K562 (cell line): Measurements from ENCODE around the gene ZNF326. TPM values are rescaled to one million over a fixed set of nuclear protein-coding genes. Genes with fewer than 3 reads are reported as not detected.

Source experiments
- ARNT ChIP-seq, 2 experiments: fragments of 450-650 bp; IDR thresholded peaks; 2 replicates each; pipeline ENCODE4 v1.6.1; 2016; ENCODE audit warnings: mild to moderate bottlenecking in 1 of 2
- CSDE1 ChIP-seq, 2 experiments: fragments of 450-650 bp; IDR thresholded peaks; 2 replicates each; pipeline ENCODE4 v1.6.1; 2016; ENCODE audit warnings: mild to moderate bottlenecking in 1 of 2
- EP400 ChIP-seq: fragments of 450-650 bp; IDR thresholded peaks from 2 replicates; pipeline ENCODE4 v1.6.1; 2017; ENCODE audit warnings: antibody characterized with exemption, mild to moderate bottlenecking, moderate library complexity
- GATA2 ChIP-seq: sonication (generic); formaldehyde crosslinking; IDR thresholded peaks from 2 replicates; pipeline ENCODE4 v1.4.0; 2020; ENCODE audit warnings: mild to moderate bottlenecking, missing genetic modification reagents
- JUND ChIP-seq, 2 experiments: IDR thresholded peaks; 2 replicates in 1 of 2; 3 replicates in 1 of 2; pipeline ENCODE4 v1.6.1; 2011; ENCODE audit warnings: borderline replicate concordance in 2 of 2, low read depth in 2 of 2, low read length in 2 of 2, improper control_type of control experiment in 1 of 2, missing biosample characterization in 1 of 2, missing genetic modification characterization in 1 of 2, missing genetic modification reagents in 1 of 2
- MAFF ChIP-seq: IDR thresholded peaks from 2 replicates; pipeline ENCODE4 v1.6.1; 2012; ENCODE audit warnings: low read length, improper control_type of control experiment
- MAFK ChIP-seq: IDR thresholded peaks from 2 replicates; pipeline ENCODE4 v1.6.1; 2011; ENCODE audit warnings: low read length, improper control_type of control experiment
- PHF21A ChIP-seq: fragments of 450-650 bp; IDR thresholded peaks from 2 replicates; pipeline ENCODE4 v1.6.1; 2017; ENCODE audit warnings: low read depth, borderline replicate concordance
- POU5F1 ChIP-seq: fragments of 150-350 bp; IDR thresholded peaks from 2 replicates; pipeline ENCODE4 v1.6.1; 2014; ENCODE audit warnings: borderline replicate concordance, low read length, low read depth, mild to moderate bottlenecking; ENCODE audit not compliant: partially characterized antibody
- RBBP5 ChIP-seq: fragments of 200-600 bp; sonication (generic); IDR thresholded peaks from 2 replicates; pipeline ENCODE4 v1.6.1; 2012; ENCODE audit warnings: borderline replicate concordance, mild to moderate bottlenecking, low read length, control low read depth, inconsistent platforms; ENCODE audit not compliant: insufficient read depth, poor library complexity, severe bottlenecking
- RBFOX2 ChIP-seq: fragments of 200-400 bp; formaldehyde crosslinking; IDR thresholded peaks from 2 replicates; pipeline ENCODE4 v1.6.1; 2017; ENCODE audit warnings: low read depth, mild to moderate bottlenecking, low read length, moderate library complexity
- SETDB1 ChIP-seq: IDR thresholded peaks from one replicate; pipeline ENCODE4 v1.6.1; 2012; ENCODE audit warnings: low read length, control low read depth, inconsistent platforms
- TBL1XR1 ChIP-seq, 2 experiments: IDR thresholded peaks; 2 replicates each; pipeline ENCODE4 v1.6.1; 2012; ENCODE audit warnings: improper control_type of control experiment in 2 of 2, low read length in 2 of 2, mild to moderate bottlenecking in 1 of 2
- ZNF146 ChIP-seq: IDR thresholded peaks from one replicate; pipeline ENCODE4 v1.6.1; 2018; ENCODE audit warnings: missing compliant biosample characterization; ENCODE audit not compliant: unreplicated experiment
- ZNF253 ChIP-seq: fragments of 250-450 bp; sonication (Bioruptor Pico); conservative IDR thresholded peaks from 2 replicates; pipeline ENCODE4 v1.6.1; 2021; ENCODE audit warnings: mild to moderate bottlenecking
- ZNF76 ChIP-seq: fragments of 250-450 bp; sonication (Bioruptor Pico); IDR thresholded peaks from 2 replicates; pipeline ENCODE4 v1.4.0; 2020; ENCODE audit warnings: mild to moderate bottlenecking, moderate library complexity, borderline replicate concordance
- polyA plus RNA-seq, 8 experiments: library from polyadenylated mRNA; depleted of rRNA in 4 of 8; stranded (reverse) in 5 of 8; unstranded in 3 of 8; fragments of >200 nt; fragmentation: Nextera tagmentation in 2 of 8; fragmentation: Illumina TruSeq in 1 of 8; extraction: Ambion mirVana in 2 of 8; extraction: Trizol in 1 of 8; gene quantifications; 2 replicates each; pipeline versions ENCODE4 v1.2.1 to v1.2.3, GENCODE V29; 2011 to 2014; ENCODE audit warnings: inconsistent platforms in 1 of 8, missing spikeins in 1 of 8
- total RNA-seq, 7 experiments: library from RNA; depleted of rRNA in 6 of 7; stranded (reverse); fragments of >200 nt in 6 of 7; fragmentation: Illumina TruSeq in 2 of 7; extraction: Trizol in 2 of 7; gene quantifications; 2 replicates each; pipeline versions ENCODE4 v1.2.1 to v1.2.3, GENCODE V29; 2011 to 2021; ENCODE audit warnings: low replicate concordance in 1 of 7
- TF ChIP-seq, protein P1 (sequence below), 3 experiments: fragments of 200-800 bp in 1 of 3; sonication (Bioruptor generic) in 1 of 3; sonication (generic) in 1 of 3; formaldehyde crosslinking in 1 of 3; IDR thresholded peaks; 2 replicates each; pipeline versions ENCODE4 v1.6.1 to v1.8.0; 2016 to 2022; ENCODE audit warnings: mild to moderate bottlenecking in 2 of 3, missing compliant biosample characterization in 2 of 3, missing genetic modification characterization in 2 of 3, missing genetic modification reagents in 1 of 3
- TF ChIP-seq, protein P2 (sequence below): fragments of 250-450 bp; sonication (Bioruptor Pico); IDR thresholded peaks from 2 replicates; pipeline ENCODE4 v1.5.0; 2021; ENCODE audit warnings: mild to moderate bottlenecking, moderate library complexity
- TF ChIP-seq, protein P3 (sequence below), 2 experiments: fragments of 450-650 bp; conservative IDR thresholded peaks; 2 replicates each; pipeline ENCODE4 v1.6.1; 2017; ENCODE audit warnings: mild to moderate bottlenecking in 2 of 2, moderate library complexity in 2 of 2

Gene ZNF326
- total and polyA plus RNA-seq, 9 of the 15 experiments (the other 6 are each of a cell fraction or from before 2014, with no cell fraction given): 7.2 to 33.2 (median 20.1) TPM

DNA sequence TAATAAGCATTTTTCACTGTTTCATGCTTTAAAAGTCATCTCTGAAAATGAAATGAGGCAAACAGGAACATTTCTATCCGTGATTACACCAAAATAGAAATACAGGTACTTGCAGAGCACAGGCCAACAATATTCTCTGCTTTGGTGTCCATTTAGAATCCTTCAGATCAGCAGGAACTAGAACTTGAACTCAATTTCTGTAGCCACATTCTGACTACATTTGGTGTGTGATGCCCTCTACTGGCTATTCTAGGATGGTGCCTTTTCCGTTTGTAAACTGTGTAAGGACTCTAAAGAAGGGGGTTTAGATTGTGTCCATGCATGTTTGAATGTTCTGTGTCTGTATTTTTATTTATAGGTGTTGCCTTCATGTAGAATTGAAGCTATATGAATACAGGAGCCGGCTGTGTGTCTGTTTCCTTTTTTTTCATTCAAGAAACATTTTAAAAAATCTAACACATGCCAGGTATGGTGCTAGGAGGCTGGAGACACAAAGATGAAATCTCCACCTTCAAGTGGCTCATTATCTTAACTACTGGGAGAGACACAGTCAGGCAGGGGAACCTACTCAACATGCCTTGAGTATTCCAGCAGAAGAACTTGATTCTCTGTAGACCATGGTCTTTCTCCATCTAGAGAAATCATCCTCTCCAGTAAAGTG is 7.6 kb upstream of the ZNF326 start (continued):
- TF ChIP-seq POU5F1 (no peak), GATA2 (CRISPR knock-in tag) (no peak), ZNF146 (CRISPR knock-in tag) (no peak), ZNF76 (CRISPR knock-in tag) (no peak), PHF21A (no peak), CSDE1 (IDR thresholded peaks at IDR 0.05) (no peak), MAFK (peak; percentile 38), EP400 (0 out of 2 replicates have a peak, but pooled peaks have one; percentile 18), ARNT (IDR thresholded peaks at IDR 0.05) (0 out of 4 replicates have a peak, but pooled peaks of 1 of the 2 experiments have one; percentile 42), RBBP5 (no peak), TBL1XR1 (IDR thresholded peaks at IDR 0.05; ENCODE audit: low read length in 2 of 2) (peak in 1 of 2 experiments; percentile 42; a peak in 1 of 4 replicates), MAFF (peak; percentile 22; the same call in 1 of the 2 replicates), SETDB1 (no peak), RBFOX2 (no peak), ZNF253 (CRISPR knock-in tag) (no peak), JUND (IDR thresholded peaks at IDR 0.05; ENCODE audit: borderline replicate concordance, low read depth, low read length) (peak; percentile 55; the same call in 1 of the 2 replicates), JUND (tag; IDR thresholded peaks at IDR 0.05; ENCODE audit: borderline replicate concordance, low read depth, low read length) (no peak)
- TF ChIP-seq, protein P1, sequence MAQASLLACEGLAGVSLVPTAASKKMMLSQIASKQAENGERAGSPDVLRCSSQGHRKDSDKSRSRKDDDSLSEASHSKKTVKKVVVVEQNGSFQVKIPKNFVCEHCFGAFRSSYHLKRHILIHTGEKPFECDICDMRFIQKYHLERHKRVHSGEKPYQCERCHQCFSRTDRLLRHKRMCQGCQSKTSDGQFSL (CRISPR knock-in tag; IDR thresholded peaks at IDR 0.05): no peak
- TF ChIP-seq, protein P1 (tag; IDR thresholded peaks at IDR 0.05): no peak
- TF ChIP-seq, protein P2, sequence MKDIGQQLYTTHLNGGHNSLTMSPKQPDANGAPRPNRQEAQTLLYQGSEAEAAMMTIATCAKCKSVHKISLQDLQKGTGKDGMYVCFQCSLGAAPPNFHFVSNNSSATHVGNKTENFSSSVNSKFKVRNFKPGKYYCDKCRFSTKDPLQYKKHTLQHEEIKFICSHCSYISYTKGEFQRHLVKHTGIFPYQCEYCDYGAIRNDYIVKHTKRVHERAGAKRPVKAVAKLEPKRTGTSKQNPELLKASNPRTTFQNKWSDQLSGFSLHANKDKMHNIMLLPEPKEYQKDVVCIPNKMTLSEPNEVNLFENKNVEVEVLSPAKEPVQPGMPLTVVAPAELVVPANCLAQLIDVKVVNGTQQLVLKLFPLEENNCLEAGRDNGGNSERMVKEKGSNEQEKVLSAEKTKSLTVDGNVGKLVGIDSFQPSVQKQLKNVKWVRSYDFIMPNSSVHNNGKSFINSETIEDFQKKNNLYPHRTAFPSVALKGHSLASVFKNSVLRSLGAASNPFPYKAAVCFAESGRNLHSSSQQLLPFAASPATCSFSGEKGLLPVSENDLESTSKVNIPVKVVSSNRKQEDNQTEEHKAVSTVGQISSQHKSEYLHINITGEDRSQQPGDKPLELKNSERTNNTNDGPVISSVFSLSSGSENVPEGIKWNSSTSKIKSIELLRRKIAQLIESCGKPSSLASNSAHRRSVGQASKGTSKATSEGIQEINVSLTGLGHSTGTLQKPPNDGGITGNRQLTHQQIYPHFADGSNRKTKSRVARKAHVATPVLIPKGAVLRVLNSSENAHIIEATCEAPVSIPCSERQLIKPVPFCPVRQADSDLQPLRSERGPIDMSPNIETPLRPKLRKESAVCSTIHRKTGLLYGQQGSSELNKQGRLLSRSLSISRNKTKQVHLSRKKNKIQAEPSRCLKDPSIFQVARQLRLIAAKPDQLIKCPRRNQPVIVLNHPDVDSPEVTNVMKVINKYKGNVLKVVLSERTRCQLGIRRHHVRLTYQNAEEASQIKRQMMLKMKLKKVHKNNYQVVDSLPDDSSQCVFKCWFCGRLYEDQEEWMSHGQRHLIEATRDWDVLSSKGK: no peak
- TF ChIP-seq, protein P3, sequence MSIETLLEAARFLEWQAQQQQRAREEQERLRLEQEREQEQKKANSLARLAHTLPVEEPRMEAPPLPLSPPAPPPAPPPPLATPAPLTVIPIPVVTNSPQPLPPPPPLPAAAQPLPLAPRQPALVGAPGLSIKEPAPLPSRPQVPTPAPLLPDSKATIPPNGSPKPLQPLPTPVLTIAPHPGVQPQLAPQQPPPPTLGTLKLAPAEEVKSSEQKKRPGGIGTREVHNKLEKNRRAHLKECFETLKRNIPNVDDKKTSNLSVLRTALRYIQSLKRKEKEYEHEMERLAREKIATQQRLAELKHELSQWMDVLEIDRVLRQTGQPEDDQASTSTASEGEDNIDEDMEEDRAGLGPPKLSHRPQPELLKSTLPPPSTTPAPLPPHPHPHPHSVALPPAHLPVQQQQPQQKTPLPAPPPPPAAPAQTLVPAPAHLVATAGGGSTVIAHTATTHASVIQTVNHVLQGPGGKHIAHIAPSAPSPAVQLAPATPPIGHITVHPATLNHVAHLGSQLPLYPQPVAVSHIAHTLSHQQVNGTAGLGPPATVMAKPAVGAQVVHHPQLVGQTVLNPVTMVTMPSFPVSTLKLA (conservative IDR thresholded peaks at IDR 0.05): peak in 1 of 2 experiments; percentile 18; a peak in 1 of 4 replicates
